ENCODE results near the gene RSBN1.
"Not testable (repeated sequence)": the region's sequence is repeated elsewhere in the genome, so short reads cannot be mapped to it uniquely, and the experiment has no call there.

RSBN1 gene

DNA sequence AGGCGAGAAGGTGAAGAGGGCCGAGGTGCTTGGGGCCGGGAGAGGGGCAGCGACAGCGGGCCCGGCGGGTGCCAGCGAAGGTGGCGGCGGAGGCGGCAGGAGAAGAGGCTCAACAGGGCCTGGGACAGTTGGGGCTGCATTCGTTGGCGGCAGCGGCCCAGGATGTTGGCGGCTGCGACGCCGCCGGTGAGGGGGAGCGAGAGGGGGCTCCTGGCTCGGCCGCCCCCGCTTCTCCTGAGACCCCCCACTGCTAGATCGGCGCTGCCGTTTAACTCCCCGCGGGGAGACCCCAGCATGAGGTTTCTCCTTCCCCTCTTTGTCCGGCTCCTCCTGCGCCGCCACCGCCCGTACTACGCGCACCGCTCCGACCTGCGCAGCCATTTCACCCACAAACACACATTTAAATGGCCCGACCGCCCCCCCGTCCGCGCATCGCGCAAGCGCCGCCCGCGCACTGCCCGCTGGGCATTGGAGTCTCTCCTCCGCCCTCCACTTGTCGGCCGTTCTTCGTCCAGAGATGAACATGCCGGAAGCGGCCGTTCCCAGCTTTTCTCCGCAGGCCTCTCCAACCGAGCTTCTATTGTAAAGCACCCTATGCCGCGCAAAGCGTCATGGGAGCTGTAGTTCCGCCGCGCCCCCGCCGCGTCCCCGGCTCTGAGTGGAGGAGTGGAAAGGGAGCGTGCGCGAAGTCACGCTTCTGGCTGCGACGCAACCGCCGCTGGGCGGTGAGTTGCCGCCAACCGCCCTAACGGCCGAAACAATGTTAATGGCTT, at the start of gene RSBN1:
TSS of gene RSBN1 (minus strand) at position 589 of the 773 bp plus-strand sequence. CDS start at position 525, 64 bp downstream.
- DNase-seq (ENCODE audit: low read depth, low spot score): peak; percentile 100

DNA sequence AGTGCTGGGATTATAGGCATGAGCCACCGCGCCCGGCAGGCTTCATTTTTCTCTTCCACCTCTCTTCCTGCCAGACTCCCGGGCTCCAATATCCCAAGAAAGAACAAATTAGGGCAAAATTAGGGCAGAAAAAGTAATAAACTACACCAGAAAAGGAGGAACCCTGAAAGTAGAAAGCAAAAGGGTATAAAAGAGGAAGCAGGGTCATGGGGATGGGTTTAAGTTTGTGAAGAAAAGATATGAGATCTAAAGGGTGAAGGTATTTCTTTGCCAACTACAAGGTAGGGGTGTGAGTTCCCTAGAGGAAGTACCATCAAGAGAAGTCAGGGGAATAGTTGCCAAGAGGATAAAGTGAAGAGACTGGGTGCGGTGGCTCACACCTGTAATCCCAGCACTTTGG, 49.4 kb upstream of the RSBN1 start:
- no peak for DNase-seq (ENCODE audit: low read depth, low spot score)

DNA sequence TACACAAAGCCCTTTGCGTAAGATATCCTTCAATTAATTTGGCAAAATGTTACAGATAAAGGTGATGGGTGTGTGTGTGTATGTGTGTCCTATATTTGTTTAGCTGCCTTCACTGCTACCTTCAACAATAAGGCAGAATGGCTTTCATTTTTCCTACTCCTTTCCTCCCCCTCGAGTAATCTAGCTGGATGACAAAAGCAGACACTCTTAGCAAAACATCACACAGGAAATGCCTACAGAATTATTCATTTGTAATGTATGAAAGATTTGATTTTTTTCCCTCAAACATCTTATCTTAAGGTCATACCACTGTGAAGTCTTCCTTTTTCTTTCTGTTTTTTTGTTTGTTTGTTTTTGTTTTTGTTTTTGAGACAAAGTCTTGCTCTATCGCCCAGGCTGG, 48.6 kb upstream of the RSBN1 start:
- DNase-seq (ENCODE audit: low read depth, low spot score): no peak

DNA sequence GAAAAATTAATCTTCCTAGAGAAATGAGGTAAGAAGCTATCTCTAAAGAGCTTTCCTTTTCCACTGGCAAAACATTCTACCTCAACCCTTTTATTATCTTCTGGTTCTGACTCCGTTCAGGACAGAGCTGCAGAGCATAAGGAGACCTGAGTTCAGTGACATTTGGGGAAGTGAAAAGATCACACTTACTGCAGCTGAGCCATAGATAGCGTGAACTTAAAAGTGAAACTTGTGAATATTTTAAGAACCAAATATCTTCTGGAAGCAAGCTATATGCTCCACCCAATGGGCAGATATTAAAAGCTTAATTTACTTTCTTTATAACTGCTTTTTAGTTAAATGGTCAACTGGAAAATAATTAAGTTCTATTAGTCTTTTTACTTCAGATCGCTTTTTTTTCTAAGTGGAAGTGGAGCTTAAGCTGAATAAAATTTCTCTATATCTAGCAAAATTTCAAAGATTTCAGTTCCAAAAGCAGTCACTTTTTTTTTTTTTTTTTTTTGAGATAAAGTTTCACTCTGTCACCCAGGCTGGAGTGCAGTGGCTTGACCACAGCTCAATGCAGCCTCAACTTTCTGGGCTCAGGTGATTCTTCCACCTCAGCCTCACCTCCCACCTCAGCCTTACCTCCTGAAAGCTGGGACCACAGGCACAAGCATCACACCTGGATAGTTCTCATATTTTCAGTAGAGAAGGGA, 47.4 kb upstream of the RSBN1 start:
- no peak for DNase-seq (ENCODE audit: low read depth, low spot score)

DNA sequence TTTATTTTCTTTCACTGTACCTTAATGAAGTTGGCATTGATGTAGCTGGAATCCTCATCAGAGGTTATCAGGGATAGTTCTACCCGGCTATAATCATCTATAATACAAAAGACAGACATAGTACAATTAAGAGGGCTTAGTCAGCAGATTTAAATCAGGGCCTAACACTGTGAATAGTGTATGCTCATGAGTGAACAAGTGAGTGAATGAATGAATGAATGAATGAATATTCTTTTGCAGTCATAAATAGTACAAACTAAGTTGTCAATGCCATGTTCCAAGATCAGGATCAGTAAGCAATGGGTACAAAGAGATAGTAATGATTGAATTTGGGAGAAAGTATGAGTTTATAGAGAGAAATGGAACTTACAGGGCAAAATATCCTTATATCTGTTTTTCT, 46.7 kb upstream of the RSBN1 start:
- no peak for DNase-seq (ENCODE audit: low read depth, low spot score)

DNA sequence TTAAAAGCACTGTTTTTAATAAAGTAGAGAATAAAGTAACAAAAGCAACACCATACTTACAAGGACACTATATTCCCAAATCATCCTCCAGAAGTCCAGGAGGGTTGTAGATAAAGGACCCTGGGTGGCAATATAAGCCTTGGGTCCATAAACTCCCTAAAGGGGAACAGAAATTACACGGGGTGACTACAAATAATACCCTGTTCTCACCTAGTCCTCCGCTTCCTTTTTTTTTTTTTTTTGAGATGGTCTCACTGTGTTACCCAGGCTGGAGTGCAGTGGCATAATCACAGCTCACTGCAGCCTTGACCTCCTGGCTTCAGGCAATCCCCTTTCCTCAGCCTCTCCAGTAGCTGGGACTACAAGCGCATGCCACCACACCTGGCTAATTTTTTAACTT, 46.1 kb upstream of the RSBN1 start:
- no peak for DNase-seq (ENCODE audit: low read depth, low spot score)

DNA sequence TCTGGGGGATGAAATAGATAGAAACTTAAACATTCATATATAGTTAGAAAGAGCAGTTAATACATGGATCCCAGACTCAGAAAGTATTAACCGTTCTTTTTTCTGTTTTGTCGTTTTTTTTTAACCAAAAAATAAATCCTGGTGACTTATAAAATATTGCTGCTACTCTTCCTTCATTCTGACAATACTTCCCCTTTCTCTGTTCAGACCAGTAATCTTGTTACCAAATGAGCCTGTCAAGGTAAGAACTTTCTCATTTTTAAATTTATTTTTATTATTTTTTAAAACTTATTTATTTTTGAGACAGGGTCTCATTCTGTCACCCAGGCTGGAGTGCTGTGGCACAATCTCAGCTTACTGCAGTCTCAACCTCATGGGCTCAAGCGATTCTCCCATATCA, 45.5 kb upstream of the RSBN1 start:
- DNase-seq (ENCODE audit: low read depth, low spot score): no peak

DNA sequence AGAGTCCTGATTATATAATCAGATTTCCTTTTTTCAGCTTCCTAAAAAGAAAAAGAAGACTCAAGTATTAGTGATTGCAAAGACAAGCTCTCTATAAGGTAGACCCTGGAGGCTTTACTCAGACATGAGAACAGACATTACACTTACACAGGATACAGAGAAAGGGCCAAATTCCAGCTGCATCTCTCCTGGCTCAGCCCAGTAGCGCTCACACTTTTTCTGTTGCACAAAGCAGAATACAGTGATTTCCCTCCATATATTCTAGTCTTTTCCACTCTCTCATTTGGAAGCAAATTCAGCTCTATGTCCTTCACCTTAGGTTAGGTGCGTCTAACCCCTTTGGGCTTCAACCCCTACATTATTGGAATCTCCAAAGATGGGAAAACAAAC, 44.1 kb upstream of the RSBN1 start:
- DNase-seq (ENCODE audit: low read depth, low spot score): no peak

DNA sequence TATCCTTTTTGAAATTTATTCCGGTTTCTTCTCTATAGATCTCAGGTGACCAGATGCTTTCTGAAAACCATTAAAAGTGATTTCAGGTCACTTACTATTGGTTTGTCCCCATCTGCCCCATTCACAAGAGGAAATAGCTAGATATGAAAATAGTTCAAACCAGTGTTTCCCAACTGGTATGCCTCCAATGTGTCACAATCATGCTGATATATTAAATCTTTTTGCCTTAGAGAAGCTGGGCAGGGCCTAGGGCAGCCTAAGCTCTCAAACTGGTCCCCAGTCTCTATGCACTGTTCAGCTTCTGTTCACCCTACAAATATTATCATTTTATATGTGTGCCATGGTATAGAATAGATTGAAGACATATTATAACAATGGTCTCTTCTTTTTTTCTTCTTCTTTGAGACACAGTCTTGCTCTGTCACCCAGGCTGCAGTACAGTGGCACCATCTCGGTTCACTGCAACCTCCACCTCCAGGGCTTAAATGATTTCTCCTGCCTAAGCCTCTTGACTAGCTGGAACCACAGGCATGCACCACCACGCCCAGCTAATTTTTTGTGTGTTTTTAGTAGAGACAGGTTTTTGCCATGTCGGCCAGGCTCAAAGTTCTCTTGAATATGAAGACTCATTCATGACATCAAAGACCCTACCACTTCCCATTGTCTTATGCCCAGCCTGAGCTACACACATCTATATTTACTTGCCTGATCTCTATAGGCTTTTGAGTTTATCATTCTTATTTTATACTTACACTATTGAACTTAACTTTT, 43.5 kb upstream of the RSBN1 start:
- DNase-seq (ENCODE audit: low read depth, low spot score): no peak

DNA sequence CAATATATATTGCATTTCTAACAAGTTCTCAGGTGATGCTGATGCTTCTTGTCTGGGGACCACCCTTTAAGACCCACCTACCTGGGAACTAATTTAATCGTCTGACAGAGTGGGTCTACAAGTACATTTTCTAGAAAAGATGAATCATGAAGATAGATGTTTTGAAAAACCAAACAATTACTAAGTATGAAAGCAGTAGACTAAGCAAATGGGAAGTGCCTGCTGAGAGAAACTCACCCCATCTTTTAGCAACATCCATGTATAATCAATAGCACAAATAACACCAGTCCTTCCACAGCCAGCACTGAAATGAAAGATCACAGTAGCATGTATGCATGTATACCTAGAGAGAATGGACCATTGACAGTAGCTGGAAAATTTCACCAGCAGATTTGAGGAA, 42.0 kb upstream of the RSBN1 start:
- no peak for DNase-seq (ENCODE audit: low read depth, low spot score)

DNA sequence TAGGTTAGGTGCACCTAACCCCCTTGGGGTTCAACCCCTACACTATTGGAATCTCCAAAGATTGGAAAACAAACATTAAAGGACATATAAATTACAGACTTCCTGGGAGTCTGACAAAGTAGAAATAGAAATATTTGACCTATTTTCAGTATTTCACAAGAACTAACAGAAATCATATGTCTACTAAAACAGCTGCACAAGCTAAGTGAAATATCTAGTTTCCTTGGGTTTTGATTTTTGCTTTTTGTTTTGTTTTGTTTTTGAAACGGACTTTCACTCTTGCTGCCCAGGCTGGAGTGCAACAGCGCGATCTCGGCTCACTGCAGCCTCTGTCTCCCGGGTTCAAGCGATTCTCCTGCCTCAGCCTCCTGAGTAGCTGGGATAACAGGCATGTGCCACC, 40.4 kb upstream of the RSBN1 start:
- DNase-seq (ENCODE audit: low read depth, low spot score): not testable (repeated sequence)

DNA sequence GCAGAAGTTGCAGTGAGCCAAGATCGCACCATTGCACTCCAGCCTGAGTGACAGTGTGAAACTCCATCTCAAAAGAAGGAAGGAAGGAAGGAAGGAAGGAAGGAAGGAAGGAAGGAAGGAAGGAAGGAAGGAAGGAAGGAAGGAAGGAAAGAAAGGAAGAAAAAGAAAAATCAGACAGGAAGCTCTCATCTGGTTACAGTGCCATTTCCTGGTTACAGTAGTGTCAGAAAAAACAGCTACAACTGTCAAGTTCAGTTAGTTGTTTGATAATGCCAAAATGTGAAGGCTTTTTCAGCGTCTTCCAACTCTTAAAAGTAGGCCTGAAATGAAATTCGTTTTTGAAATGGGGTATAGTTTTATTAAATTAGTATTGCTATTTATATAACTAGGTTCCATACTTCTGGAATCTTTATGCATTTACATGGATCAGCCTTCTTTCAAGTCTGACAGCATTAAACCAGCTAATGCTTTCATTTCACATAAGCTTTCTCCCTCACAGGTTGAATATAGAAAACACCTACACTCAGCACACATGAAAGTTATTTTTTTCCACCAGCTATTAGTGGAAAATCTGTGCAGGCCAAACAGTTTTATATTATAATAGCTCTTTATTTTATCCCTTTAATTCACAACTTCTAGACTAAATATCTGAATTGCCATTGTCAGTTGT, 38.0 kb upstream of the RSBN1 start:
- no peak for DNase-seq (ENCODE audit: low read depth, low spot score)

DNA sequence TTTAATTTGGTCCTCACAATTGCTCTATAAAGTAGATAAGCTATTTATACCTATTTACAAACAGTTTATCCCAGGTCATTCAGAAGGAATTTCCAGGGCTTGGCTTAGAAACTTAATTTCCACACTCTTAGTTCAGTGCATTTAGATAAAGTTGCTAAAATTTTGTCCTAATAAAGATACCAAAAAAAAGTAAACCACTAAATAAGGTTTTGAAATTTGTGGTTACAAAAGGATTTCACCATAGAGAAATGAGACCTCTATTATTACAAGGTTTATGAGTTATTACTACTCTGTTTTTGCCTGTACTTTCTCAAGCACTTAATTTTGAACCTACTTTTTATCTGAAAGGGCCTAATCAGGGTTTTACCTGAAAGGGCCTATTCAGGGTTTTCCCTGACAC, 36.8 kb upstream of the RSBN1 start:
- no peak for DNase-seq (ENCODE audit: low read depth, low spot score)

DNA sequence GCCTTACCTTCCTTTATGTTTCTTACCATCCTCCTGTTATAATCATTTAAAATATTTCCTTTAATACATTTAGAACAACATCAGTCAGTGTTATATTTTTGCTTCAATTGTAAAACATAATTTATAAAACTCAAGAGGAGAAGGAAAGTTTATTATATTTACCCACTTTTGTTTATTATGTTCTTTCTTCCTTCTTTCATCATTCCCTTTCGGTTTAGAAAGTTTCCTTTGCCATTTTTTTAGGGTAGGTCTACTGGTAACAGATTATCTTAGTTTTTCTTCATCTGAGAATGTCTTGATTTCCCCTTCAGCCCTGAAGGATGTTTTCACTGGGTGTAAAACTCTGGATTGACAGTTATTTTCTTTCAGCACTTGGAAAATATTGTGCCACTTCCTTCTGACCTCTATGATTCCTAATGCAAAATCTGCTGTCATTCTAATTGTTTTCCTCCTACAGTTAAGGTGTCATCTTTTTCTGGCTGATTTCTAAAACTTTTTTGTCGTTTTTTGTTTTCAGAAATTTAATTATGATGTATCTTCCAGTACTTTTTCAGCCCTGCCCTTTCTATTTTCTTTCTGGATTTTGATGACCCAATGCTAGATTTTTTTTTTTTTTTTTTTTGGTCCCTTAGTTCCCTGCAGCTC, 34.2 kb upstream of the RSBN1 start:
- DNase-seq (ENCODE audit: low read depth, low spot score): no peak

DNA sequence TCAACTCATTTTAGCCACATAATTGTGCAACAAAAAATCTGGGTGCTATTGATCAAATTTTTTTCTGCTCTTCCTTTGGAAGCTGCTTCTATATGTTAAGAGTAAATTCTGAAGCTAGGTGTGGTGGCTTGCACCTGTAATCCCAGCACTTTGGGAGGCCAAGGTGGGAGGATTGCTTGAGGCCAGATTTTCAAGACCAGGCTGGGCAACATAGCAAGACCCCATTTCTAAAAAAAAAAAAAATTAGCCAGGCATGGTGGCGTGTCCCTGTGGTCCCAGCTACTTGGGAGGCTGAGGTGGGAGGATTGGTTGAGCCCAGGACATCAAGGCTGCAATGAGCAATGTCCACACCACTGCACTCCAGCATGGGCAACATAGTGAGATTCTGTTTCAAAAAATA, 24.3 kb upstream of the RSBN1 start:
- DNase-seq (ENCODE audit: low read depth, low spot score): no peak

DNA sequence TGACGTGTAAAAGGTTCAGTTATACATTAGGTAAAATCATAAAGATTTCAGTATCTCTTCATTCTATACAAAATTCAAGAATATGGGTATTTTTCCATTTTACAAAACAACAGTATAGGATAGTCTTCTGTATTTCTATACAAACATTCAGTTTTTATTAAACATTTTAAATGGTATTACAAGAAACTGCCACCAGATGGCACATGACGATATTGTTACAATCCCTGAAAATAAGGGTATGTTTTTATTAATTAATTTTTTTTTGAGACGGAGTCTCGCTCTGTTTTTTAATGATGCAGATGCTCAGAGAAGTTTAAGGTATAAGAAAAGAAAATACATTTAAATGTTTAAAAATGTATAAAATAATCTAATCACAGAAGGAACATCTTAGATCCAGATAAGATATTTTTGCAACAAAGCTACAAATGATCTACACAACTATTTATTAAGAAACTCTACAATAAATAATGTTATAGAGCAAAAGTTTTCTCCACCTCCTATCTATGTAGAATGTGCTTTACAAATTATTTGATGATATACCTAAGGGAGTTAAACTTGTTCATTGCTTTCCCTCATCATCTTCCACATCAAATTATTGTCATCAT, 23.5 kb upstream of the RSBN1 start:
- no peak for DNase-seq (ENCODE audit: low read depth, low spot score)

DNA sequence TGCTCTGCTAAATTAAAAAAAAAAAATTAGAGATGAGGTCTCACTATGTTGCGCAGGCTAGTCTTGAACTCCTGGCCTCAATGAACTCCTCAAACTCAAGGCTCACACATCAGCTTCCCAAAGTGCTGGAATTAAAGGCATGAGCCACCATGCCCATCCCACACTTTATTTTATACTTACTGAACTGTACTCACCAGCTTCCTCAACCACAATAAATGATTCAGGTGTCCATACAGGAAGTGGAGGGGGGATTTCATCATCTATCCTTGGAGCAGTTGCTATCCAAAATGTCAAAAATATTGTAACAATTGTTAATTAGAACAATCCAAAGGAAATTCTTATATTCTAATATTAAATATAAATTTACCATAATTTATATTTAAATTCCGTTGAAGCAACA, 22.4 kb upstream of the RSBN1 start:
- DNase-seq (ENCODE audit: low read depth, low spot score): no peak

DNA sequence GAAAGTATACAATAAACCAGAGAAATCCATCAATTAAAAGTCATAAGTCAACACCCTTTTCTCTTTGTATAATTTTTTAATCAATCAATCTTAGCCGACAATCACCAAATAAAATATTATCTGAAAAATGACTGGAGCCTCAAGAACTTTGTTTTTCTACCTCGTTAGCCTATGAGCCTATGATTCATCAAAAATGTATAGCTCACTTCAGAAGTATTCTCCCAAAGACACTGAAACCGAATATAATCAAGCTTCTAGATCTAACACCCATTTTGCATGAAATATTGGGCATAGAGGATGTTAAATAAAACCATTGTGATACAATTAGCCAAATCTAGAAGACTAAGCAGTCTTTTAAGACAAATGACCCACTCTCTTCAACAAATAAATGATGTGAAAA, 17.8 kb upstream of the RSBN1 start:
- DNase-seq (ENCODE audit: low read depth, low spot score): no peak

DNA sequence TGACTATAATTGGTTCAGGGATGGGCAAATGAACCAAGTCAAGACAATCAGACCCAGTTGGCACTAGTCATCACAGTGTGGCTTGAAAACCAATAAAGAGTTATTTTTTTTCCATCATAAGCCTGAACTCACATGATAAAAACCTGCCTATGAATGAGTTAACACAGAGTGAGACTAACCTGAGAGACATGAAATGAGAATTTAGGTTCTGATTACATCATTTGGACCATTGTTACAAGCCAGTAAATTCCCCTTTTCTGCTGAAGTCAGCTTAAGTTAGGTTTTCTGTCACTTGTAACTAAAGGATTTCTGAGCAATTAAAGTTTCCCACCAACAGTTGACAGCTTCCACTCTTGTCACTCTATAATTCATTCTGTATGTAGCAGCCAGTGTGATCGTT, 9.6 kb upstream of the RSBN1 start:
- no peak for DNase-seq (ENCODE audit: low read depth, low spot score)

DNA sequence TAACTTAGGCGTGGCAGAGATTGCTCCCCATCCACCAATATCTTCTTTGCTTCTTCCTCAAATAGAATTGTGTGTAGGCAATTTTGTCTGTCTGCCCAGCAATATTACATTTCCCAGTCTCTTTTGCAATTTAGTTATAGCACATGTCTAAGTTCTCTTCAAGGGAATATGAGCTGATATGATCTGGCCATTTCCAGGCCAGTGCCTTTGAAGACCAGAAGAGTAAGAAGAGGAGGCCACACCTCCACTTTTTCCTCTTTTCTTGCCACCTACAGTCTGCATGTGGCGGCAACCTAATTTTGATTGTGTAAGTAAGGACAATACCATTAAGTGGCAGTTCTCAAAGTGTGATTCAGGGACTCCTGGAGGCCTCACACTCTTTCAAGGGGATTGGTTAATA, 6.3 kb upstream of the RSBN1 start:
- DNase-seq (ENCODE audit: low read depth, low spot score): no peak

DNA sequence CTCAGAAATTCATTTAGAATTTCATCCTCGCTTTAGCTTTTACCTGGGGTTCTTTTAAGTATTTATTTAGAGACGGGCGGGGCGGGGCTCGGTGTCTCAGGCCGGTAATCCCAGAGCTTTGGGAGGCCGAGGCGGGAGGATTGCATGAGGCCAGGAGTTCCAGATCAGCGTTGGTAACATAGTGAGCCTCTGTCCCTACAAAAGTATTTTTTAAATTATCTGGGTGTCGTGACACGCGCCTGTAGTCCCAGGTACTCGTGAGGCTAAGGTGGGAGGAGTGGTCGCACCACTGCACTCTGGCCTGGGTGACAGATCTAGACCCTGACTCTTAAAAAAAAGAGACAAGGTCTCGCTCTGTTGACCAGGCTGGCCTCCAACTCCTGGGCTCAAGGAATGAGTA, 942 bp upstream of the RSBN1 start:
- peak; percentile 6 for DNase-seq (ENCODE audit: low read depth, low spot score)
